ENCODE results near the gene MOV10L1.
"Not testable (repeated sequence)": the region's sequence is repeated elsewhere in the genome, so short reads cannot be mapped to it uniquely, and the experiment has no call there.

Gene MOV10L1

GRCh38 chr22:50078246-50078645 lies 11.6 kb upstream of the MOV10L1 start:
- DNase-seq (ENCODE audit: low read depth in 2 of 2), result no peak

- no peak for DNase-seq (ENCODE audit: low read depth in 2 of 2)
Measured at GRCh38 chr22:50078761-50079160, 11.0 kb upstream of the MOV10L1 start.

GRCh38 chr22:50080077-50080465 lies 9.7 kb upstream of the MOV10L1 start:
- no peak for DNase-seq (ENCODE audit: low read depth in 2 of 2)

- DNase-seq (ENCODE audit: low read depth in 2 of 2), result no peak
Measured at GRCh38 chr22:50081426-50082196, 8.2 kb upstream of the MOV10L1 start.

- no peak for DNase-seq (ENCODE audit: low read depth in 2 of 2)
Measured at GRCh38 chr22:50082197-50082715, 7.5 kb upstream of the MOV10L1 start.

- DNase-seq (ENCODE audit: low read depth in 2 of 2), result no peak
Measured at GRCh38 chr22:50082961-50083461, 6.8 kb upstream of the MOV10L1 start.

GRCh38 chr22:50083462-50084079 lies 6.2 kb upstream of the MOV10L1 start:
- no peak for DNase-seq (ENCODE audit: low read depth in 2 of 2)

- DNase-seq (ENCODE audit: low read depth in 2 of 2), result no peak
Measured at GRCh38 chr22:50084080-50084477, 5.7 kb upstream of the MOV10L1 start.

- no peak for DNase-seq (ENCODE audit: low read depth in 2 of 2)
Measured at GRCh38 chr22:50084614-50085021, 5.2 kb upstream of the MOV10L1 start.

- no peak for DNase-seq (ENCODE audit: low read depth in 2 of 2)
Measured at GRCh38 chr22:50085211-50085972, 4.4 kb upstream of the MOV10L1 start, which contains the start of gene MLC1. Gene MLC1 (minus strand): TSS chr22:50085426. CDS start chr22:50084902, 524 bp downstream.

GRCh38 chr22:50086526-50086925 lies 3.3 kb upstream of the MOV10L1 start:
- no peak for DNase-seq (ENCODE audit: low read depth in 2 of 2)

- not testable (repeated sequence) for DNase-seq (ENCODE audit: low read depth in 2 of 2)
Measured at GRCh38 chr22:50086975-50087374, 2.8 kb upstream of the MOV10L1 start.

GRCh38 chr22:50087646-50088045 lies 2.2 kb upstream of the MOV10L1 start:
- DNase-seq (ENCODE audit: low read depth in 2 of 2), result no peak

- no peak for DNase-seq (ENCODE audit: low read depth in 2 of 2)
Measured at GRCh38 chr22:50088096-50088495, 1.7 kb upstream of the MOV10L1 start.

GRCh38 chr22:50089231-50089630 lies 575 bp upstream of the MOV10L1 start:
- DNase-seq (ENCODE audit: low read depth in 2 of 2), result no peak

- no peak for DNase-seq (ENCODE audit: low read depth in 2 of 2)
Measured at GRCh38 chr22:50090412-50090714, 557 bp downstream of the MOV10L1 start.

- DNase-seq (ENCODE audit: low read depth in 2 of 2), result no peak
Measured at GRCh38 chr22:50091092-50091768, 1.4 kb downstream of the MOV10L1 start.

GRCh38 chr22:50092342-50092741 lies 2.5 kb downstream of the MOV10L1 start:
- DNase-seq (ENCODE audit: low read depth in 2 of 2), result no peak

GRCh38 chr22:50098052-50098451 lies 8.2 kb downstream of the MOV10L1 start:
- no peak for DNase-seq (ENCODE audit: low read depth in 2 of 2)

- DNase-seq (ENCODE audit: low read depth in 2 of 2), result no peak
Measured at GRCh38 chr22:50101870-50102565, 12.2 kb downstream of the MOV10L1 start.

GRCh38 chr22:50102946-50103345 lies 13.1 kb downstream of the MOV10L1 start:
- no peak for DNase-seq (ENCODE audit: low read depth in 2 of 2)
